ENCODE results near the gene TIMD4. TPM values are rescaled to one million over a fixed set of nuclear protein-coding genes. Genes with fewer than 3 reads are reported as not detected.
"Not testable (repeated sequence)": the region's sequence is repeated elsewhere in the genome, so short reads cannot be mapped to it uniquely, and the experiment has no call there.

Gene TIMD4
- total and polyA plus RNA-seq, 2 of the 4 experiments (the other 2 are of a cell fraction), result not detected

- no peak overlapping the region for H3K27ac ChIP-seq (ENCODE audit: insufficient read depth, low read length)
- no peak overlapping the region for H4K5ac ChIP-seq (ENCODE audit: low read depth, low read length)
- intact Hi-C loops (cut with micrococcal nuclease) (no loop called here), in situ Hi-C loops (cut with MboI; ENCODE audit: low sequenced_read_pairs) (no loop called here), dilution Hi-C loops (cut with HindIII; ENCODE audit: low sequenced_read_pairs, unreplicated experiment) (no loop called here)
- H3K4ac ChIP-seq (ENCODE audit: low read depth, low read length), result no peak overlapping the region
- H3K14ac ChIP-seq (replicated peaks; ENCODE audit: low read depth, low read length), result no peak overlapping the region
- H3K18ac ChIP-seq (ENCODE audit: low read depth, low read length), result no peak overlapping the region
- H3K36me3 ChIP-seq (ENCODE audit: control insufficient read depth, insufficient read depth, low read length), result no peaks in the 10 kb centered on the region
- no peak overlapping the region for H2BK120ac ChIP-seq (ENCODE audit: low read depth, low read length)
- no CpG with 5 or more reads among the region's 1 CpG for WGBS, 2 experiments (ENCODE audit: extremely low coverage in 2 of 2, insufficient read length in 1 of 2)
- no peak overlapping the region for H3K23ac ChIP-seq (ENCODE audit: low read depth, low read length)
- TF ChIP-seq MAFK (IDR thresholded peaks at IDR 0.05; ENCODE audit: low read depth, low read length), result no peak
- no peak for TF ChIP-seq RFX5 (IDR thresholded peaks at IDR 0.05; ENCODE audit: low read depth, low read length)
- no peak for TF ChIP-seq MXI1 (IDR thresholded peaks at IDR 0.05; ENCODE audit: borderline replicate concordance, low read depth, low read length)
- TF ChIP-seq RAD21 (IDR thresholded peaks at IDR 0.05; ENCODE audit: low read length), result no peak
- TF ChIP-seq, protein P1, sequence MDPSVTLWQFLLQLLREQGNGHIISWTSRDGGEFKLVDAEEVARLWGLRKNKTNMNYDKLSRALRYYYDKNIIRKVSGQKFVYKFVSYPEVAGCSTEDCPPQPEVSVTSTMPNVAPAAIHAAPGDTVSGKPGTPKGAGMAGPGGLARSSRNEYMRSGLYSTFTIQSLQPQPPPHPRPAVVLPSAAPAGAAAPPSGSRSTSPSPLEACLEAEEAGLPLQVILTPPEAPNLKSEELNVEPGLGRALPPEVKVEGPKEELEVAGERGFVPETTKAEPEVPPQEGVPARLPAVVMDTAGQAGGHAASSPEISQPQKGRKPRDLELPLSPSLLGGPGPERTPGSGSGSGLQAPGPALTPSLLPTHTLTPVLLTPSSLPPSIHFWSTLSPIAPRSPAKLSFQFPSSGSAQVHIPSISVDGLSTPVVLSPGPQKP (IDR thresholded peaks at IDR 0.05; ENCODE audit: borderline replicate concordance, low read depth, low read length), result no peak
- no peak overlapping the region for H3K4me2 ChIP-seq (ENCODE audit: low read depth, low read length)
- H2AFZ ChIP-seq (replicated peaks; ENCODE audit: low read length, poor library complexity), result no peak overlapping the region
- ChIA-PET POLR2A (ENCODE audit: unreplicated experiment) (no interaction called here), CTCF (no interaction called here)
- no peaks in the 10 kb centered on the region for H3K27me3 ChIP-seq (ENCODE audit: control insufficient read depth, insufficient read depth, low read length)
- no peak overlapping the region for H3K4me3 ChIP-seq (ENCODE audit: insufficient read depth, low read depth, low read length)
- peaks cover 8% of the 10 kb centered on the region; the same call in 1 of the 2 replicates for H3K9me3 ChIP-seq (ENCODE audit: control insufficient read depth, insufficient read depth, low read length)
- H3K79me1 ChIP-seq (ENCODE audit: low read depth in 1 of 2, low read length in 2 of 2), result no peaks in the 10 kb centered on the region
- no peak overlapping the region for H4K91ac ChIP-seq (ENCODE audit: insufficient read depth, low read depth, low read length)
- no peak overlapping the region for H2AK9ac ChIP-seq (replicated peaks; ENCODE audit: low read depth, low read length, poor library complexity)
- H3K56ac ChIP-seq (ENCODE audit: extremely low read depth, insufficient read depth, low read length), result no peak overlapping the region
- DNase-seq (no peak), ATAC-seq (ENCODE audit: low read depth) (no peak)
- no peak overlapping the region for H2AK5ac ChIP-seq (ENCODE audit: low read depth, low read length)
- H4K8ac ChIP-seq (ENCODE audit: low read depth in 2 of 2, low read length in 2 of 2), result no peak overlapping the region
- no peaks in the 10 kb centered on the region for H4K20me1 ChIP-seq (ENCODE audit: insufficient read depth, low read length)
- BruUV-seq (replicated peaks), result no TSS peak
- H3K9ac ChIP-seq (ENCODE audit: low read depth, low read length), result no peak overlapping the region
- H2BK5ac ChIP-seq (ENCODE audit: low read depth, low read length, poor library complexity, severe bottlenecking), result no peak overlapping the region
- H2BK20ac ChIP-seq (ENCODE audit: low read depth, low read length), result no peak overlapping the region
- no peaks in the 10 kb centered on the region for H3K9me1 ChIP-seq (ENCODE audit: insufficient read depth, low read length)
- H3K4me1 ChIP-seq (ENCODE audit: control insufficient read depth, insufficient read depth, low read length), result no peaks in the 10 kb centered on the region
- H2BK15ac ChIP-seq (ENCODE audit: low read depth, low read length), result no peak overlapping the region
These were observed 35.5 kb downstream of the TIMD4 start for GRCh38 chr5:156927545-156927944.

DNA sequence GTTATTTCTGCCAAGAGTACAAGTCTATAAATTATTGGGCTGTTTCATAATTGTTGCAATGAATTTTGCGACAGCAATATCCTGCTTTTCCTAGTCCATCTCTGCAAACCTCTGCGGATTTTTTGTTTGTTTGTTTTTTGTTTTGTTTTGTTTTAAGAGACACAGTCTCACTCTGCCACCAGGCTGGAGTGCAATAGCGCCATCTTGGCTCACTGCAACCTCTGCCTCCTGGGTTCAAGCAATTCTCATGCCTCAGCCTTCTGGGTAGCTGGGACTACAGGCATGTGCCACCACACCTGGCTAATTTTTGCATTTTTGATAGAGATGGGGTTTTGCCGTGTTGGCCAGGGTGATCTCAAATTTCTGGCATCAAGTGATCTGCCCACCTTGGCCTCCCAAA is 37.3 kb downstream of the TIMD4 start:
- H2BK20ac ChIP-seq (ENCODE audit: low read depth, low read length); H3K9me1 ChIP-seq (ENCODE audit: insufficient read depth, low read length); H3K23ac ChIP-seq (ENCODE audit: low read depth, low read length); H4K8ac ChIP-seq (ENCODE audit: low read depth in 2 of 2, low read length in 2 of 2); H3K9me3 ChIP-seq (ENCODE audit: control insufficient read depth, insufficient read depth, low read length); H2BK5ac ChIP-seq (ENCODE audit: low read depth, low read length, poor library complexity, severe bottlenecking); DNase-seq; H3K4me1 ChIP-seq (ENCODE audit: control insufficient read depth, insufficient read depth, low read length); H3K56ac ChIP-seq (ENCODE audit: extremely low read depth, insufficient read depth, low read length); in situ Hi-C loops (cut with MboI; ENCODE audit: low sequenced_read_pairs); H4K91ac ChIP-seq (ENCODE audit: insufficient read depth, low read depth, low read length); H3K18ac ChIP-seq (ENCODE audit: low read depth, low read length); H2BK120ac ChIP-seq (ENCODE audit: low read depth, low read length); H3K14ac ChIP-seq (replicated peaks; ENCODE audit: low read depth, low read length); H3K4me3 ChIP-seq (ENCODE audit: insufficient read depth, low read depth, low read length); POLR2A ChIA-PET (ENCODE audit: unreplicated experiment); H3K36me3 ChIP-seq (ENCODE audit: control insufficient read depth, insufficient read depth, low read length); CTCF ChIA-PET; H4K20me1 ChIP-seq (ENCODE audit: insufficient read depth, low read length); H4K5ac ChIP-seq (ENCODE audit: low read depth, low read length); H2AK9ac ChIP-seq (replicated peaks; ENCODE audit: low read depth, low read length, poor library complexity); H3K4me2 ChIP-seq (ENCODE audit: low read depth, low read length); H3K27me3 ChIP-seq (ENCODE audit: control insufficient read depth, insufficient read depth, low read length); H2BK15ac ChIP-seq (ENCODE audit: low read depth, low read length); H3K79me1 ChIP-seq (ENCODE audit: low read depth in 1 of 2, low read length in 2 of 2); intact Hi-C loops (cut with micrococcal nuclease); H2AK5ac ChIP-seq (ENCODE audit: low read depth, low read length); H3K9ac ChIP-seq (ENCODE audit: low read depth, low read length); ATAC-seq (ENCODE audit: low read depth); H3K4ac ChIP-seq (ENCODE audit: low read depth, low read length); BruUV-seq (replicated peaks); H3K27ac ChIP-seq (ENCODE audit: insufficient read depth, low read length); dilution Hi-C loops (cut with HindIII; ENCODE audit: low sequenced_read_pairs, unreplicated experiment); H2AFZ ChIP-seq (replicated peaks; ENCODE audit: low read length, poor library complexity): not testable (repeated sequence)
- no CpG with 5 or more reads among the region's 4 CpGs for WGBS, 2 experiments (ENCODE audit: extremely low coverage in 2 of 2, insufficient read length in 1 of 2)
